IPS-18c (cell line): ENCODE results near the gene SNX21.
A peak's percentile ranks its signal among the peaks of the same experiment; 100 is the strongest.
"Not testable (repeated sequence)": the region's sequence is repeated elsewhere in the genome, so short reads cannot be mapped to it uniquely, and the experiment has no call there.

Experiments used
- H3K4me3 ChIP-seq: 2 replicates; pipeline ENCODE4 v1.7.0; 2013; ENCODE audit warnings: low read depth, mild to moderate bottlenecking, low read length, moderate library complexity; ENCODE audit not compliant: insufficient read depth
- H3K9me3 ChIP-seq: one replicate; pipeline ENCODE4 v1.6.1; 2013; ENCODE audit warnings: mild to moderate bottlenecking, low read length, moderate library complexity; ENCODE audit not compliant: control insufficient read depth, insufficient read depth

SNX21 gene

GRCh38 chr20:45817376-45818194 is 16.0 kb upstream of the SNX21 start:
- no peaks in the 10 kb centered on the region for H3K9me3 ChIP-seq
- no peak overlapping the region for H3K4me3 ChIP-seq

GRCh38 chr20:45818239-45818638 is 15.4 kb upstream of the SNX21 start:
- Histone ChIP-seq H3K9me3 (no peaks in the 10 kb centered on the region), H3K4me3 (no peak overlapping the region)

GRCh38 chr20:45819466-45819865 is 14.1 kb upstream of the SNX21 start:
- Histone ChIP-seq H3K9me3 (no peaks in the 10 kb centered on the region), H3K4me3 (no peak overlapping the region)

GRCh38 chr20:45821947-45822346 is 11.7 kb upstream of the SNX21 start:
- Histone ChIP-seq H3K4me3 (no peak overlapping the region), H3K9me3 (no peaks in the 10 kb centered on the region)

- H3K4me3 ChIP-seq: peak overlapping the region; percentile 20; the same call in 1 of the 2 replicates
- no peaks in the 10 kb centered on the region for H3K9me3 ChIP-seq
Measured at GRCh38 chr20:45822857-45823256, 10.7 kb upstream of the SNX21 start.

- Histone ChIP-seq H3K9me3 (no peaks in the 10 kb centered on the region), H3K4me3 (peak overlapping the region; percentile 24; the same call in 1 of the 2 replicates)
Measured at GRCh38 chr20:45823949-45824835, 9.4 kb upstream of the SNX21 start.

GRCh38 chr20:45826381-45827019 is 7.1 kb upstream of the SNX21 start:
- no peaks in the 10 kb centered on the region for H3K9me3 ChIP-seq
- H3K4me3 ChIP-seq: no peak overlapping the region

GRCh38 chr20:45827030-45827652 is 6.5 kb upstream of the SNX21 start, which contains the start of gene TNNC2:
TNNC2 (minus strand) TSS chr20:45827312; CDS start chr20:45827248, 64 bp downstream.
- no peak within 1 kb of the TSS for H3K4me3 ChIP-seq
- no peaks in the 10 kb centered on the region for H3K9me3 ChIP-seq

- no peaks in the 10 kb centered on the region for H3K9me3 ChIP-seq
- H3K4me3 ChIP-seq: no peak overlapping the region
Measured at GRCh38 chr20:45827712-45828111, 5.9 kb upstream of the SNX21 start.

GRCh38 chr20:45828589-45828988 is 5.0 kb upstream of the SNX21 start:
- H3K9me3 ChIP-seq: no peaks in the 10 kb centered on the region
- no peak overlapping the region for H3K4me3 ChIP-seq

- H3K9me3 ChIP-seq, H3K4me3 ChIP-seq: not testable (repeated sequence)
Measured at GRCh38 chr20:45829673-45830106, 3.9 kb upstream of the SNX21 start.

GRCh38 chr20:45832619-45833018 is 980 bp upstream of the SNX21 start:
- Histone ChIP-seq H3K4me3 (no peak overlapping the region), H3K9me3 (no peaks in the 10 kb centered on the region)

- Histone ChIP-seq H3K4me3 (peak overlapping the region; percentile 81), H3K9me3 (no peaks in the 10 kb centered on the region)
Measured at GRCh38 chr20:45833883-45834796, 541 bp downstream of the SNX21 start.

GRCh38 chr20:45834797-45835161 is 1.2 kb downstream of the SNX21 start:
- no peaks in the 10 kb centered on the region for H3K9me3 ChIP-seq
- H3K4me3 ChIP-seq: peak overlapping the region; percentile 81; the same call in 1 of the 2 replicates

GRCh38 chr20:45835329-45835765 is 1.7 kb downstream of the SNX21 start:
- Histone ChIP-seq H3K4me3 (peak overlapping the region; percentile 6; the same call in 1 of the 2 replicates), H3K9me3 (no peaks in the 10 kb centered on the region)

- H3K4me3 ChIP-seq: peak overlapping the region; percentile 6; the same call in 1 of the 2 replicates
- H3K9me3 ChIP-seq: no peaks in the 10 kb centered on the region
Measured at GRCh38 chr20:45835825-45836224, 2.2 kb downstream of the SNX21 start.
